Occipital lobe (tissue), 2 donors: Measurements from ENCODE around the gene MYBPHL. TPM values are rescaled to one million over a fixed set of nuclear protein-coding genes. Genes with fewer than 3 reads are reported as not detected.
"Not testable (repeated sequence)": the region's sequence is repeated elsewhere in the genome, so short reads cannot be mapped to it uniquely, and the experiment has no call there.

Experiments used
- DNase-seq: peaks from one replicate; lab custom pipeline; 2025; lab: John Stamatoyannopoulos, UW
- total RNA-seq: library from RNA; depleted of rRNA; stranded (reverse); fragments of >200 nt; gene quantifications from one replicate; pipeline ENCODE4 v1.2.3, GENCODE V29; 2014

The MYBPHL gene
- total RNA-seq, 1 donor from 2014 or later, result not detected

DNA sequence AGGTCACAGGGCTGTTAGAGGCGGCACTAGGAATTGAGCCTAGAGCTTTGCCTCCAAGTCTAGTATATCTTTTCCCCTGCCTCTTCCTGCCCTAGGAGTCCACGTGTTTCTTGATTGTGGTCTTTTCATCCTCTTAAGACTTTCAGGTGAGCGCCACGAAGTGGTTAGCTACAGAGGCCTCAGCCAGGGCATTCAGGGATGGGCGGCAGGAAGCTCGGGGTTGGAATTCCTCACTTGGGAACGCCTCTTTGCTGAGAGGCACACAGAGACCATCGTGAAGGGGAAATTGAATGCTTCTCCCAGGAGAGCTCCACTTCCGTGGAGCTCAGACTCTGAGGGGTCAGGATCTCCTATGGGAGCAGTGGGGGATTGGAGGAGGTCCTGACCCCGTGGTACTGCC, 820 bp downstream of the MYBPHL start:
- DNase-seq, result not testable (repeated sequence)

DNA sequence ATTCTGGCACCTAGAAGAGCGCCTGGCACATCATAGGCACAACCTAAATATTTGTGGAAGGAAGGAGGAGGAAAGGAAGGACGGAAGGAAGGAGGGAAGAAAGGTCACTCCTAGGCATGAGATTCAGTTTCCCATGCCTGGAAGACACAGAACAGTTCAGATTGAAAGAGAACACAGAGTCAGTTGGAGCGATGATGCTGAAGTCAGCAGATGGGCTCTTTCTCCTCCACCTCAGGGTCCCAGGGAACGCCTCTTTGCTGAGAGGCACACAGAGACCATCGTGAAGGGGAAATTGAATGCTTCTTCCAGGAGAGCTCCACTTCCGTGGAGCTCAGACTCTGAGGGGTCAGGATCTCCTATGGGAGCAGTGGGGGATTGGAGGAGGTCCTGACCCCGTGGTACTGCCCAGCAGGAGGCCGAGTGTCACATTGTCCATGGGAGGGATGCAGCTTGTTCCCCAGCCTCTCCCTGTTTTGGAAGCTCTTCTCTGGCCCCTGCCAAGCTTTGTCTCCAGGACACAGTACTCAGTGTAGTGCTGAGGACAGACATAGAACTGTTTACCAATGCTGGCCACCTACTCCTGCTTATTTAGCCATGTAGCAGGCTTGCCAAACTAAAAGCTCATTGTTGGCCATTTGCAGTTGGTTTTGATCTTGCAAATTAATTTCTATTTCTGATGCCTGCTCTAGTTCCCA, 2.4 kb downstream of the MYBPHL start:
- peak; percentile 86 for DNase-seq

DNA sequence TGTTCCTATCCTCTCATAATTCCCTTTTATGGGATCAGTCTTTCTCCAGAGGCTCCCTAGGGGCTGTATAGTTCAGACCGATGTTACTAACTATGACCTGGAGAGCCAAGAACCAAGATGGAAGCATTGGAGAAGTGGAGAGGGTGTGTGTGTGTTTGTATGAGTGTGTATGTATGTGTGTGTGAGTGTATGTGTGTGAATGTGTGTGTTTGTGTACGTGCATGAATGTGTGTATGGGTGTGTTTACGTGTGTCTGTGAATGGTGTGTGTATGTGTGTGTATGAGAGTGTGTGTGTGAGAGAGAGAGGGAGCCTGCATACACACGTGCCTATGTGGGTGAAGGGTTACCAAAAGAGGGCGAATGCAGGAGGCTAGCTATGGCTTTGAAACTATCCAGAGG, 4.9 kb downstream of the MYBPHL start:
- no peak for DNase-seq

DNA sequence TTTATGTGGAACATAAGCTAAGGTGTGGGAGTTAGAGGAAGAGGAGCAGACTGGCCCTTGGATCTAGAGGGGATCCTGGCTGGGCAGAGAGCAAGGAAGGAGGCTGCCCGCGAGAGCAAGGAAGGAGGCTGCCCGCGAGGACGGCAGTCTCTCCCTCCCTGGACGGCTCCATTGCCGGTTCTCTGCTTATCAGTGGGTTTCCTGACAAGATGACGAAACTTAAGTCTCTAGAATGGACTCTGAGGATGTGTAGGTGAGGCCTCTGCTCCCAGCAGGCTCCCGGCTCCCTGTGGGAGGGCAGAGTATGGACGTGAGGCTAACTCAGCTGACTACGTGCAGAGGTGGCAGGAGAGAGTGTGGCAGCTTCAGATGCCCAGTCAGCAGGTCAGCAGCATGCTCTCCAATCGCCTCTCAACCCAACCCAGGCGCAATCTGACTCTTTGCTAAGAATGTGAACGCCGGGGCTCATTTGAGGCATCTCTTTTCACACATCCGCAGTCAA, 6.1 kb downstream of the MYBPHL start:
- DNase-seq, result no peak

DNA sequence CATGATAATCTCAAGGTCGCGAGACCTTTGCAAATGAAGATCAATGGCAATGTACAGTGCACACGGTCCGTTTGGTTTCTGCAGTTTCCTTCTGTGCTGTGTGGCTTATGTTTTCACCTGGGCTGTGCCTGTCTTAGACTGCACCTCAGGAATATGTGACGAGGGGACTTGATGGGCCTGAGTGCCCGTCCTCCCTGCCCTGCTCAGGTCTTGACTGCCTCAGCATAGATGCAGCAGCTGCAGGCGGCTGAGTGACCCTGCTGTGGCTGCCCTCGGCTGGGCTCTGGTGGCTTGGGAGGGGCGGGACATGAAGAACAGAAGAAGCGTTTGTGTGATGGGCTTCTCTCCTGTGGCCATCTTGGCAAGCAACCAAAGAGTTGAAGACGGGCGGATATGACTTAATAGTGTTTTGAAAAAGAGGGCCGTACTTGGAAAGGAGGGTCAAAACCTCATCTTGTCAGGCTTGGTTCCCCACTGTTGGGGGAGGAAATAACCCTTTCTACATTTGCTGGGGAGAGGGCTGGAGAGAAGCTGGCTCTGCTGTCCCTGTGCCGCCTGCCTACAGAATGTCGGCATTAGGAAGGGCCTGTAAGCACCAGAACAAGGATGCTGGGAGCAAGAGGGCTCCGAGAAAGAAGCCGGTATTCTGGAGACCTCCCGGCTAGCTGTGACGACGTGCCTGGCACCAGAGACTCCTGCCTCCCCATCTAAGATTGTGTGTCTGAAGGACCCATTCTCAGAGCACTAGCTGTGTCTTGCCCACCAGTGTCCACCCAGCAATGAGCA, 7.1 kb downstream of the MYBPHL start:
- DNase-seq, result peak; percentile 78

DNA sequence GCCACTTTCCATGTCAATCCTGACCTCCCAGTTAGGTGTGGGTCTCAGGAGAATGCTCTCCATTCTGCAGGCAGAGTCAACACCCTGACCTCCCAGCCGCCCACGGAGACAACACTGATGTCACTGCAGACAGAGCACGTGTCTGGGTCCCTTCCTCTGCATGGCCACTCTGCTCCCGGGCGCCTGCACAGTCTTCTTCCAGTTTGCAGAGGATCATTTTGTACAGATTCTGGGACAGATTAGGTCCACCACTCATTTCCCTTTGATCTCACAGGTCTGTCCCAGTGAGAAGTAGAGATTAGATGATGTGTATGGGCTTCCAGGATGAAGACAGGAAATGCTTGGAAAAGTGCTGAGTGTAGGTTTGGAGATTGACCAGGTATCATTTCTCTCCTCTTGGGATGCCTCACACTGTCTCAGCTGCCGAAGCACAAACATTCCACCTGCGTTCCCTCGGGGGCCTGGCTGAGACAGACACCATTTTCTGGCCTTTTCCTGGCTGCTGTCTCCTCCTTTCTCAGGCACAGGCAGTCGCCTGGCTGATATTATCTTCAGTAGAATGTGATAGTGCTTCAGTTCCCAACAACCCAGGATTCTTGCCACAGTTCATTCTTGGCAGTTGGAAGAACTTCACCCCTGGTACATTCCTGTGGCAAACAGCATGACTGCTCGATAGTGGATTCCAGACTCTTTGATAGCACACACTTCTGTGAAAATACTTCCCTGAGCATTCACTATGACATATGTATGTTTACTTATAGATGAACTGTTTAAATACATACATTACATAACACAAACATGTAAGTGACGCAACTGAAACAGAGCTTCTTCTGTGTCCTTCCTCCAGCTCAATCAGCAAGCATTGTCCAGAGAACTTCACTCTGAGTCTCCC, 7.9 kb downstream of the MYBPHL start:
- DNase-seq, result no peak

DNA sequence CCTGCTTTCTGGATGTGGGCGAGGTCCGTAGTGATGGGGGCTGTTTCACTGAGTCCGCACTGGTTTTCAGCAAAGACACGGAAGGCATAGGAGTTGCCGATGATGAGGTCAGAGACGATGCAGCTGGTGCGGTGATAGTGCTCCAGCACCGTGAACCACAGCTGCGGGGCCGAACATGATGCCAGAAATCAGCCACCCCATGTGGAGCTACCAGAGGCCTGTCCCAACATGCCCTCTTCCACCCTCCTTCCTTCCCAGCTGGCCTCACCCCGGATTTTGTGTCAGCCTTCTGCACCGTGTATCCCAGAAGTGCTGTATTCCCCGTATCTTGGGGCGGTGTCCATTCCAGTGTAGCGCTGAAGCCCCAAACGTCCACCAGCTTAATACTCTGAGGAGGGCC, 10.0 kb downstream of the MYBPHL start:
- DNase-seq, result no peak

DNA sequence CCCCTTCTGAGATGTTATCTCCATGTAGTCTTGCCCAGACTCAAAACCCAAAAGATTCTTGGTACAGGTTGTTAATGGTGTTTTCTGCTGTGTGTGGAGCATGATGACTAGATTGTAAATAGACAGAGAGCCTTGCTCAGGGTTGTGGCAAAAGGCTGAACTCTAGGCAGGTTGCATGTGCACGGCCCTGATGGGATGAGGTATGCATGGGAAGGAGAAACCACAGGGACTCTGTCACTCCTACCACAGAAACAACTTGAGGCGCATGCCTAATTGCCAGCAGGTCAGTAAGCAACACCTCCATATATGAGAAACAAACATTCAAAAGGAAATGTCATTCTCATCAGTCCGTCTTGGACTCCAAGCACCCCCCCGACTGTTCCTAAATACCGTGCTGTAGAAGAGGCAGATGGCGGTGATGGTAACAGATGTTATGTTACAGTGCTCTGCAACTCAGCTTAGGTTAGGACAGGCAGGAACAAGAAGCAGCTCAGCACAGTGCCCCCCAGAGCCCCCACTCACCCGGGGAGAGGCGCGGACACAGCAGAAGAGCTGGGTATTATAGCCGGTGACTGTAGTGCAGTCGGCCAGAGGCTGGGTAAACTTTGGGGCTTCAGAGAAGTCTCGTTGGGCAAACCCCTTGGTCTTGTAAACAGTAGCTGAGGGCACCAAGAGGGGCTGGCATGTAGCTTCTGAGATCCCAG, 10.9 kb downstream of the MYBPHL start:
- DNase-seq, result no peak

DNA sequence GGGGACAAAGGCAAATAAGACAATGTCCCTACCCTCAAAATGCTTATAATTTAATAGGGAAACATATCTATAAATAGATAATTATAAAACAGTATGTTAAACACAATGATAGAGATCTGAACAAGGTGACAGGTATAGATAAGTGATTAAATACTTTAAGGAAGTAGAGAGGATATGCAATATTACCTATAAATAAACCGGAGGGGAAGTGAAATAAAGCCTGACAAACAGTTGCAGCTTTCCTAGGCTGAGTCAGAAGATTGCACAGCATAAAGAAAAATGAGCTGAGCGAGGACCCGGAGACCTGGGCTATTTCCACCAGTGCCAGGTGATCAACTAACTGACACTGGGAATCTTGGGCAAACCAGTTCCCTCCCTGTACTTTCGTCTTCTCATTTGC, 12.3 kb downstream of the MYBPHL start:
- DNase-seq, result no peak

DNA sequence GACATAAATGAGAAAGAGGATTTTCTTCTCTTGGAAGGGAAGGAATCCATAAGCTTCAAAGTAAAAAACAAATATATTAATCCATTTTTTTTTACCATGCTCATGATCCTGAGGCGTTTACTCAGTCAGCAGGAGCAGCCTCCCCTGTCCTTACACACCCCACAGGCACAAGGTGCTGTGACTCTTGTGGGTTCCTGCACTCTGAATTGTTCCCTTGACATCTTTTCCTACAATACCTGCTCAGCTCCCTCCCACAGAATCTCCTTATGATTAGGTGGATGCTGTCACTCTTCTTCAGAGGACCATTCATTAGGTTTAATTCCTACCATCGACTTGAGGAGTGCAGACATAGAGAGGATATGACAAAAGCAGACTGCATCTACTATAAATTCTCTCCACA, 13.8 kb downstream of the MYBPHL start:
- DNase-seq, result no peak

DNA sequence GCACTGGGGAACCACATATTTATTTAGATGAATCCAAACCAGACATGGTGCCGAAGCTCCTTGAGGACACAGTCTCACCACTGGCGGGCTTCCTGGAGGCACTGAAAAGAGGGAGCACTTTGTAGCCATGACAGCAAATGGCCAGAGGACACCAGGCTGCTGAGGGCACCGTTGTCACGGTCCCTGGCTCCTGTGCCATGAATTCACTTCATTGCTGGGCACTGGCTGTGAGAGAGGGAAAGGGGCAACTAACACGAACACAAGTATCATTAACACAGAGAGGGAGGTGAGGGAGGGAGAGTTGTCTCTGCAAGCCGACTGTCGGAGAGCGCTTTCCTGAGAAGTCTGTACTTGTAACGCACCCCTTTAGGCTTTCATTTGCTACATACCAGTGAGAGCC, 14.4 kb downstream of the MYBPHL start:
- no peak for DNase-seq

DNA sequence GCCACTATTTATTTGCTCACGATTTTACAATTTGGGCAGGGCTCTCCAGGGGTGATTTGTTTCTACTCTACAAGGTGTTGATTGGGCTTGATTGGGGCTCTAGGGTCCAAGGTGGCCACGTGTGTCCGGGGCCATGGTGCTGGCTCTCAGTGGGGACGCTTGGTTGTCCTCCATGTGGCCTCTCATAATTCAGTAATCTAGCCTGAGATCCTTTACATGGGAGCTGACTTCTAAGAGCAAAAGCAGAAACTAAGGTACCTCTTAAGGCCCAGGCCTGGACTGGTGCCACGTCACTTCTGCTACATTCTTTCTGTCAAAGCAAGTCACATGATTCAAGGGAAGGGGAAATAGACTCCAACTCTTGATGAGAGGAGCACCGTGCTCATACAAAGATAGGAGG, 15.8 kb downstream of the MYBPHL start:
- DNase-seq, result no peak

DNA sequence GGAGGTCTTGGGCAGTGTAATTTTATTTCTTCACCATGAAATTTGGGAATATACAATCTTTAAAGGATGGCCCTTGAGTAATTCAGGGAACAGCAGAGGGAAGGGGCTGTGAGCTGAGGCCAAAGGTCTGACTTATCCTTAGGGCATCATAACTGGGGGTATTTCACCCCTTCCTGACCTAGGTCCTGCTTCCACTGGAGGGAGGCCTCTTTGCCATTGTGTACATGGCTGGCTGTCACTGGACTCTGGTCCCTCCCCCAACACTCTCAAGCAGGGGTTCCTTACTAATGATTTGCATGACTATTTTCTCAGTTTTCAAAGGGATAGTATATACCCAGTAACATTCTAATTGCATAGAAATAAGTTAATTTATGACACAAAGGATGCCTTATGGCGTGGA, 16.7 kb downstream of the MYBPHL start:
- no peak for DNase-seq

DNA sequence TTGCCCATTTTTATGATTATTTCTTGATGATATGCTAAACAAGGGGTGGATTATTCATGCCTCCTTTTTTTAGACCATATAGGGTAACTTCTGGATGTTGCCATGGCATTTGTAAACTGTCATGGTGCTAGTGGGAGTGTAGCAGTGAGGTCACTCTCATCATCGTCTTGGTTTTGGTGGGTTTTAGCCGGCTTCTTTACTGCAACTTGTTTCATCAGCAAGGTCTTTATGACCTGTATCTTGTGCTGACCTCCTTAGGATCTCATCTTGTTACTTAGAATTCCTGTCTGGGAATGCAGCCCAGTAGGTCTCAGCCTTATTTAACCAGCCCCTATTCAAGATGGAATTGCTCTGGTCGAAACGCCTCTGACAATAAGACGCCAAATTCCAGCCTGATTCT, 20.0 kb downstream of the MYBPHL start:
- DNase-seq, result not testable (repeated sequence)

DNA sequence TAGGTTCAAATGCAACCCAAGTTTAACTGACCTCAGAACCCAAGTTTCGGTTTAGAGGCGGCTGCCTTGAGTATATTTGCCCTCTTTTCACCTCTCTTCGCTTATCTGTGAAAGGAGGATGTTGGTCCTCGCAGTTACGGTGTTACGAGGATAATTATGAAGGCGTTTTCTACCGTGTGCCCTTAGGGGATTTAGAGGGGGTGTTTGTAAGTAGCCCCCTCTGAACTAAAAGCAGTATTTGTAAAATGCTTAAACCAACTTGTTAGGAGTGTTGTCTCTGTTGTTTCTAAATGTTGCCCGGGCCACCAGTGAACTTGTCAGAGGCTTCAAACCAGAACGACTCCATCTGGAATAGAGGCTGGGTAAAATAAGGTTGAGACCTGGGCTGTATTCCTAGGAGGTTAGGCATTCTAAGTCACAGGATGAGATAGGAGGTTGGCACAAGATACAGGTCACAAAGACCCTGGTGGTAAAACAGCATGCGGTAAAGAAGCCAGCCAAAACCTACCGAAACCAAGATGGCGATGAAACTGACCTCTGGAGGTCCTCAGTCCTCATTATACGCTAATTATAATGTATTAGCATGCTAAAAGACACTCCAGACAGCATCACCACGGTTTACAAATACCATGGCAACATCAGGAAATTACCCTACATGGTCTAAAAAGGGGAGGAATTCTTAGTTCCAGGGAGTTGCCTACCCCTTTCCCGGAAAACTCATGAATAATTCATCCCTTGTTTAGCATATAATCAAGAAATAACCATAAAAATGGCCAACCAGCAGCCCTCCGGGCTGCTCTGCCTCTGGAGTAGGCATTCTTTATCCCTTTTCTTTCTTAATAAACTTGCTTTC, 22.8 kb downstream of the MYBPHL start:
- DNase-seq, result no peak

DNA sequence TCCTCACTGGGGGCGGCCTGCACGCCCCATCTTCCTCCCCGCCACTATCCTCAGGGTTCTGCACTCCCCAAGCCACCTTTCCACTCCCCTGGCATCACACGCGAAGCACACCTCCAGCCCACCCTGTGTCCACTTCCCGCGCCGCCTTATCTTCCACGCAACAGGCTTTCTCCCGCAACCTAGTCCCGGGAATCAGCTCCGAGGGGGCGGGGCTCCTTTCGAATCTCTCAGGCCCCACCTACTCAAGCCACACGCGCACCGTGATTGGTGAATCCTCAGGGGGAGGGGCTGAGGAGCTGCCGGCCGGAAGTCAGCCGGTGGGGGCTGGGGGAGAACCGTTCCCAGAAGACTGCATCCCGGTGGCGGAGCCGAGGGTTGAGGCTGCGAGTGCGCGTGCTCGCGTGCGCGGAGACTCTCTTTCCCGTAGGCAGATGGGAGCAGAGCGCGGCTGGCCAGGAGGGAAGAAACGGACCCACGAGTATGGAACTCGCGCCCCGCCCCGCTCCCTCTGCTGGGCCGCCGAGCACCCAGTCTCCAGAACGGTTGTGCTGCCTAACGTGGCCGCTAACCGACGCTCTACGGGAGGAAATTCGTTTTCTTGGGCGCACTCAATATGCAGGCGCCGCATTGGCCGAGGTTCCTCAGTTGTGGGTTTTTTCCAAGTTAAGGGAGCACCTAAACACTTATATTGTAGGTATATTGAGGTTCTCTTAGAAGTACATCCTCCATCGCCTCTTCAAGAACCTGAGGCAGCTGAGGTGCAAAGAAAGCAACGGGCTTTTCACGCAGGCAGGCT, 23.7 kb downstream of the MYBPHL start, which contains the start of gene PSRC1:
TSS of gene PSRC1 (minus strand) at position 194 of the 796 bp plus-strand sequence.
- DNase-seq, result peak; percentile 98

DNA sequence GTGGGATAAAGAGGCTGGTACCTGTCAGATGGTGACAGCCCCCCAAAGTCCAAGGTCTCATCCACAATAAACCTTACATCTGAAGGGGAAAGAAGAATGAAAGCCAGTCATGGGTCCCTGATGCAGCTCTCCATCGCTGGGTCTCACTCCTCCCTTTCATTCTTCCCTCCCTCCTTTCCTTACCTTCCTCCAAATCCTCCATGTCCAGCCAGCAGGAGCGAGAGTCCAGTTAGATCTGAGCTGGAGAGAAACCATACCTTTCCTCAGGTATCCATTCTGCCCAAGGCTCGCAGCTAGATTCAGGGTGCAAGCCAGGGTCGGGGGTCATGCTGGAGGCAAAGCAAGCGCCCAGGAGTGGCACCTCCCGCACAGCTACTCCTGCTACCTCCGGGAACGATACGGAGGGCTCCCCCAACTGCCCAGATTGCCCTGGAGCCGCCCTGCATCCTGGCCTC, 24.3 kb downstream of the MYBPHL start:
- DNase-seq, result no peak

DNA sequence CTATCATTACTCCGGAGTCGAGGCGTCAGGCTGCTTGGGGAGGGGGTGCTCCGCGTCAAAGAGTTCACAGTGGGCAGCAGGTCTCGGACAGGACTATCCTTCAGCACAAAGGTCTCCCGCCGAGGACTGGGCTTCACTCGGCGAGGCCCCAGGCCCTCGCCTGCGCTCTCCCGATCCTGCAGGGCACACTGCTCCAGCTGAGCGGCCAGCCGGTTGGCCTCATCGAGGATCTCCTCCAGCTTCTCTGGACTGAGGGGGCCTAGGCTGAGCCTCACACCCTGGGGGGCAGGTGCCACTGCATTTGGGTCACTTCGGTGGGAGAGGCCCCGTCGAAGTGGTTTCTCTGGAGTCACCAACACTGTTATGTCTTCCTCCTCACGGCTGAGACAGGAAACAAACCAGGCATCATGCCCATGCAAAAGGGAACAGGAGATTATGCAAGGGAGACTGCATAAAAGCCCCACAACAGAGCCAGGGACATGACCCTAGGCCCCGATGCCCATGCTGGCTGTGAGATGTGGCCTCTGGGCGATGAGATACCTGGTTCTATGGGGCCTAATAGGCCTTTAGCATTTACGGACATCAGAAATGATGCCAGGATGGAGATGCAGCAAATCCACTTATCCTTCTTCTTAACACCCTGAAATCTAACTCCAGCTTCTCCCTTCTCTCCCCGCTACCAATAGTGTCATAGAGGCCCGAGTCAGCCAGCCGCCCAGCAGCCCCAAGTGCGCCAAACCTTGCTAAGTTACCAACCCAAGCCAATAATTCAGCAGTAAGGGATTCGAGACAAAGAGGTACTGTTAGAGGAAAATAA, 24.9 kb downstream of the MYBPHL start:
- DNase-seq, result no peak
